NCI-H2227 treated with DMSO at 0.1 percent for 48 hours (cell line): ENCODE measurements around the gene DGUOK.

ENCODE experiments used
- DNase-seq: peaks from one replicate; lab custom pipeline; 2025; lab: John Stamatoyannopoulos, UW

The DGUOK gene

DNA sequence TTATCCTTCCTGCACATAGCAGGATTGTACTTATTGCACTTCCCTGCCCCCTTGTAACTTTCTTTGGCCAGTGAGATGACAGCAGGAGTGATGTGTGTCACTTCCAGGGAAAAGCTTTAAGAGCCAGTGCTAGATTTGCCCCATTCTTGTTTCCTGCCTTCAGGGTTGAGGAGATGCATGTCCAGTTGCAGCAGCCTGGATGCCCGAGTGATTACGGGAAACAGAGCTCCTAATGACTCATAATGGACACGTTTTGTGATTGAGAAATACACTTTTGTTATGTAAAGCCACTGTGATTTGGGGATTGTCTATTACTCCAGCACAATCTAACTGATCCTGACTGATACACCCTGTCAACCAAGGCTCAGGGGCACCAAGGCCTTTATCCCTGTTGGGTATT, 53.0 kb downstream of the DGUOK start:
- DNase-seq, result no peak

DNA sequence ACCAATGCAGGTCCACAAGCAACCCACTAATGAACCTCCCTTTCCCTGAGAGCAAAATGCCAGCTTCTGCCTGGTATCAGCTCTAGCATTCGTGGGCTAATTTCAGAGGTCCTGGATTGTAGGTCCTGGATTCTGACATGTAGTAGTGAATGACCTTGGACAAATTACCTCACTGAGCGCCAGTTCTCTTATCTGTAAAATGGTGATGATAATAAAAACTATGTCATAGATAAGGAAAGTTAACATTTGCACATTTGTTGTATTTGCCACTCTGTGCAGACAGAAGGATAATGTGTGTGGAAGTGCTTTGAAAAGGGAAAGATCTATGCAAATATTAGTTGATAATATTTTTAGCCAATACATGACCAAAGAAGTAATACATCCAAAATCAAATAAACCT, 53.9 kb downstream of the DGUOK start:
- no peak for DNase-seq

GRCh38 chr2:73981081-73982001, 54.7 kb downstream of the DGUOK start:
- DNase-seq, result no peak

DNA sequence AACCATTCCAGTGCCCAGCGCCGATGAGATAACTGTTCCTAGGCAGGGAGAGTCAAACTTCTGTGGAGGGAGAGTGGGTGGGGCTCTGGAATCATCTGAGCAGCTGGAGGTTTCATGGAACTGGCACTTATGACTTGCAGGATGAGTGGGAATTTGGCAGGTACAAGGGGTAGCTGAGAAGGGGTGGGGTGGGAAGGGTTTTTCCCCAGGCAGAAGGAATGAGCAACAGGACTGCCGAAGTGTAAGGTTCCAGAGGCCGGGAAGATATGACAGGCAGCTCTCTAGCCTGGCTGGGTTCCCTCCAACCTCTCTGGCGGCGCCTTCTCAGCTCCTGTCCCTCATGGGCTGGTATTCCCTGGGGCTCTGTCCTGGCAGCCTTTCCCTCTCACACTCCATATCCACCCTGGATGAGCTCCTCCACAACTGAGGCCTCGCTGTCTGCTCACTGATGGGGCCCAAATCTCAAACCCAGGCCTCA, 55.5 kb downstream of the DGUOK start:
- no peak for DNase-seq

- no peak for DNase-seq
Observed at GRCh38 chr2:73983322-73984202, 56.9 kb downstream of the DGUOK start.

- DNase-seq, result no peak
Observed at GRCh38 chr2:73984203-73984921, 57.7 kb downstream of the DGUOK start, which contains the start of gene TET3. TET3 (plus strand) TSS chr2:73984910; CDS start chr2:73986404, 1,494 bp downstream.

DNA sequence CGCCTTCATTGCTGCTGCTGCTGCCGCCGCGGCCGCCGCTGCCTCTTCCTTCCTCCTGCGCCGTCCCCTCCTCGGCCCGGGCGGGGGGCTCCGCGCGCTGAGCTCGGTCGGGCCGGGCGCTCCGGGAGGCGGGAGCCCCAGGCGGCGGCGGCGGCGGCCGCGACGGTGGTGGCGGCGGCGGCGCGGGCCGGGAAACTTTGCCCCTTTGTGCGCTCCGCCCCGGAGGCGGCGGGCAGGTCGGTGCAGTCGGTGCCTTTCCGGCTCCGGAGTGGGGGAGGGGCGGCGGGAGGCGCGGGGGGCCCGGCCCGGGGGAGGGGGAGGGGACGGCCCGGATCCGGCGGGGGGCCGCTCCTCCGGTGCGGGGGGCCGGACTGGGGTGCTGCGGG, 58.2 kb downstream of the DGUOK start:
- DNase-seq, result no peak

DNA sequence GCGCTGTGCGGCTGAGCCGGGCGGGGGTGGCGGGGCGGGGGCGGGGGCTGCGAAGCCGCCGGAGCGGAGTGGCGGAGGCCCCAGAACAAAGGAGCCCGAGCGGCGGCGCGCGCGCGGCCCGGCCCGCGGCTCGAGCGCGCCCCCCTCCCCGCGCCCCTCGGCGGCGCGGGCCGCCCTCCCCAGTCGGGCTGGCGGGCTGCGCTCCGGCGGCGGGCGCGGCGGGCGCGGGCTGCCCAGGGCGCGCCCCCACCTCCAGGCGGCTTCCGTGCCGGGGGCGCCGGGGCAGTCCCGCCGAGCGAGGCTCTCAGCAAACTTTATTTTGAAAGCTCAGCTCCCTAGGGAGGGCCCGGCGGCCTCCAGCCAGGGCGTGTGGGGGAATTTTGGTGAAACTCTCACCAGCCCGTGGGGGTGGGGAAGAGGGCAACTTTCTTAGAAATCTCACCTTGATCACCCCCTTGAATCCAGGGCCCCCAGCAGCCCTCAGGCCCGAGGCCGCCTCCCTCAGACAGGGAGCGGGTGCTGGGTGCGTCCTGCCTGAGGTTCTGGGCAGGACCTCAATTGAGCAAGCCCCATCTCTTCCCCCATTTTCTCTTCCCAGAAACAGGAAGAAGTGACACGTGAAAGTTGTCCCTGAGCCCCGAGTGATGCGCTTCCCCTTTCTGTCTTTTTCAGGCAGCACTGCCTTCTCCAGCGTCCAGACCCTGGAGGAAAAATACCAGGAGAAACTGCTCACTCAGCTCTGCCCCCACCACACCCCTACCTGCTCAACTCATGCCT, 58.8 kb downstream of the DGUOK start:
- DNase-seq, result no peak

- DNase-seq, result no peak
Observed at GRCh38 chr2:73986085-73986681, 59.5 kb downstream of the DGUOK start.

DNA sequence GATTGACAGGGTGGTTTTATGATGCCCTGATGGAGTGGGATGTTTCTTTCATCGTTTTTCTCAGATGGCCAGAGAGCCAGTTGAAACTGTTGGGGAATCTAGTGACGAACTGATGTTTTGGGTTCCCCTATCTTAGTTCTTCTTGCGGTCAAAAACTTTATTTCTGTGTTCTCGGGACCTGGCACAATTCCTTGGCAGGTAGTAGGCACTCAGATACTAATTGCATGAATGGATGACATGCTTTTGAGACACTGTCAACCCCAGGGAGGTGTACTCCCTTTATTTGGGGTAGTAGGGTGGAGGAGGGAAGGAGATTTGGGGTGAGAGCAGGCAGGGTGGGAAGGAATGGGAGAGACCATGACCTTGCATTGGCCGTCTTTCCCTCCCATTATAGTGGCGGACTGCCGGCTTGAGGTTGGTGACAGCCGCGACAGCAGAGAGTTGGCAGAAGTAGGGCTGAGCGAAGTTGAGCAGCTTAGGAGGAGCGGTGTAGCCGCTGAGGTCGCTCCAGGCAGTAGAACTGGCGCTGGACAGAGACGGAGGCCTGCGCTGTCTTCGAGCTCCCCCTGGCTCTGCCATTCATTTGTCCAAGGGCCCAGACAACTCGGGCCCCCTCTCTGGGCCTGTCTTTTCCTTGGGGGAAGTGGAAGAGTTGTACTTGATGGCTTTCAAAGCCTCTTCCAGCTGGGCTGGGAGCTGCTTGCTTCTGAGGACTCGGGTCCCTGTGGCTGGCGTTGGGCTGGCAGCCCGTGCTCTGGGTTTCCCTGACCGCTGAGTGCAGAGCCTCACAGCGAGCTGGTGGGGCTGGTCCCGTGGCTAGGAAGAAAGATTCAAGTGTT, 60.6 kb downstream of the DGUOK start:
- no peak for DNase-seq

DNA sequence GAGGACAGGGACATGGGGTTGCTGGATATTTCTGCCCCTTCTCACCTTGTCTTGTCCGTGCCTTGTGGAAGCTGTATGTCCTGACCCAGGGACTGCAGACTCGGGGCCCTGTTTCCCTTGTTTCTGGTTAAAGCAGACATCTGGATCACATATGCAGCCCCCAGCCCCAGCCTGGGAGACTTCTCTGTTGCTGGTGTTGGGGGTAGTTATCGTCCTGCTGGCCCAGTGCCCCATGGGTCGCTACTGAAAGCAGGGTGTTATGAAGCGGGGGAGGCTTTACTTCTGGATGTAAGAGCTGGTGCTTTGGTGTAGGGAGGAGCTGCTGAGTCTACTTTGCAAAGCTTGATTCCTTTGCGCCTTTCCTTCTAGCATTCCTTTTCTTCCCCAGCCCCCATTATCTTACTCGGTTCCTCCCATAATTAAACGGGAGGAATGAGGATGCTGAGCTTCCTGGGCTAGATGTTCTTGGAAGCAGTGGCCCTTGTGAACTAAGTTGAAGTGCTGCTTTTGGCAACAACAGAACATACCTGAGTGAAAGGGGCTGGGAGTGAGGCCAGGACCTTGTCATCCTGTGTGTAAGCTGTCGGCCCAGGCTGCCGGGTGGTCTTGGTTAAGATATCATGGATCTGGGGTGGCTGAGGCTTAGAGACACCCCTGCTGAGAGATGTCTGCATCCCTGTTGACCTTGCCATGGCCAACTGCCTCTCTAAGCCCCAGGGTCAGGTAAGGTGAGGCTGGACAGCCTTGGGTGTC, 61.4 kb downstream of the DGUOK start:
- DNase-seq, result no peak

- DNase-seq, result no peak
Observed at GRCh38 chr2:73989972-73990371, 63.3 kb downstream of the DGUOK start.

DNA sequence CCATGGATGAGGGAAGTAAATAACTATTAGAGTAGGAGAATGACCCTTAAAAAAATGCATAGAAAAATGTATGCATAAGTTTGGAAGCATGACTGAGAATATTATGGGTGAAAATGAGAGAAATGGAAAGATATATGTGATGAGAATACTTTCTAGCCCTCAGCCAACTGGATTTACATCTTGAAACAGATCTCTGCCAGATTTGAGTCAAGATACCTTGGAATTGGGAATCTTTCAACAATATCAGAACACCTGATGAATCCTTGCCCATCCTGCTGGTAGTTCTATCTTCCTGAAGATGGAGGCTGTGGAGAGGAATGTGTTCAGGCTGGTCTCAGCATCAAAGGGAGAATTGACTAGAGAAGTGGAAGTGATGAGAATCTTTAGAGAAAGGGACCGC, 63.9 kb downstream of the DGUOK start:
- DNase-seq, result no peak

GRCh38 chr2:73992036-73992435, 65.4 kb downstream of the DGUOK start:
- DNase-seq, result no peak

DNA sequence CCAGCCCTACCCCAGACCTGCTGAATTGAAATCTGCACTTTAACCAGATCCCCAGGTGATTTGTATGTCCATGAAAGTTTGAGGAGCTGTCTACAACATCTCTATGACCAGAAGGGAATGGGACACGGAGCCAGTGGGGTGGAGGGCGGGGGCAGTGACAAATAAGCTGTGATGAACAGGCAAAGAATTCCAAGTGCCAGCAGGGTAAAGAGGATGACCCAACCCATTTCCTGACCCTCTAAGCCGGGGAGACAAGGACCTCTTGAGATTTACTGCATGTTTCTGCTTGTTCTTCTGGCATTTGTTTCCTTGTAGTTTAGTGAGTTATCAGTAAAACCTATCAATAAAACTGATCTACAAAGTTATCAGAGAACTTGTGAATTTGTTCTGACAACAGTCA, 66.7 kb downstream of the DGUOK start:
- DNase-seq, result no peak

GRCh38 chr2:73993778-73994177, 67.1 kb downstream of the DGUOK start:
- DNase-seq, result no peak

DNA sequence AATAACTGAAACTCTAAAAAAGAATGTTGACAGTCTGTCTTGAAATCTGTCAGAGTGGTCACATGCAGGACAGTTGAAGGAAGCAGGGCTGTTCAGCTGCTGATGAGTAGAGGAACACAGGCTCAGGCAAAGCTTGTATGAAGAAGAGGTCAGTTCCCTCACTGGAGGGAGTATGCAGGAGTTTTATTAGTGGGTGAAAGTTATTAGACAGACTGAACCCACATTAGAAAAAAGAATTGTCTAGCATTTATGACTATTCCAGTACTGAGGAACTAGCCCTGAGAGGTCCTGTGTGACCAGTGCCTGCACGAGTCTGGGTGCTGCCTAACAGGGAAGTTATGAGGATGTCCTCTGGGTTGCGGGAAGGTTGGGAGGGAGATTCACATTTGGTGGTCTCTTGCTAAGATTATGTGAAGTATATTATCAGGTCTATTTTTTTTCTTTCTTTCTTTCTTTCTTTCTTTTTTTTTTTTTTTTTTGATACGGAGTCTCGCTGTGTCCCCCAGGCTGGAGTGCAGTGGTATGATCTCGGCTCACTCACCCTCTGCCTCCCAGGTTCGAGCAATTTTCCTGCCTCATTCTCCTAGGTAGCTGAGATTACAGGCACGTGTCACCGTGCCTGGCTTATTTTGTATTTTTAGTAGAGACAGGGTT, 67.6 kb downstream of the DGUOK start:
- DNase-seq, result no peak

DNA sequence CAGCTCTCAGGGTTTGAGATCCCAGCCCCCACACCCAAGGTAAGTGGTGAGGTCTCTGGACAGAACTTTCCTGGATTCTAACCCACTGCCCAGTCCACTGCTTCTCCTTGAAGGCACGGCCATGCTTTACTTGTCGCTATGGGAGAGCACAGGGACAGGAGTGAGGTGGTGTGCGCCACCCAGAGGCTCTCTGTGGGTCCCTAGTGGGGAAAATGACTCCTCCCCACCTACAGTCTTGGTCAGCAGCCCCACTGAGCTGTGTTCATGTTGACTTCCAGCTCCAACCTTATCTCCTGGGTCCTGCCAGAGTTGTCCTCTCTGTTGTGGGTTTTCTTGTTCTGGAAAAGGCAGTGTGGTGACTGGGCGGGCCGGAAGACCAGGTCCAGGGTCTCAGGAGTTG, 69.1 kb downstream of the DGUOK start:
- no peak for DNase-seq

DNA sequence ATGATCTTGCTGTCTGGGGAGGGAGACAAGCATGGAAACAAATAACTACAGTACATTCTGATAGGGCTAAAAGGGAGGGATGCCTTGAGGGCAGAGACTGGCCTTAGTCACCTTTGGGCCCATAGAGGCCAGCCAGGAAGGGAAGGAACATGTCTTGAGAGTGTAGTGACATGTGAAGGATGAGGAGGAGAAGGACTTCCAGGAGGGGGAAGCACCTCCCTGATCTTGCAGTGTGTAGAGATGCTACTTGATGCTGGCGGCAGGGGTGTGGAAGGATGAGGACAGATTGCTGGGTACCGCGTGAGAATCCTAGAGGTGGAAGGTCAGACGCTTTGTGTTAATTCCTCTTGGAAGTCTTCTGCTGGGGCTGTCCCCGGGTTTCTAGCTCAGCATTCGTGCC, 71.1 kb downstream of the DGUOK start:
- no peak for DNase-seq
